ENCODE data around the gene MAGEF1.

MAGEF1 gene

GRCh38 chr3:184719709-184720108, 7.8 kb upstream of the MAGEF1 start:
- Histone ChIP-seq H3K27me3 (no peaks in the 10 kb centered on the region), H3K4me1 (peaks cover 26% of the 10 kb centered on the region), H3K36me3 (no peaks in the 10 kb centered on the region), H3K4me3 (ENCODE audit: low read depth, low read length) (no peak overlapping the region), H3K9me3 (no peaks in the 10 kb centered on the region)
- TF ChIP-seq, protein P1, sequence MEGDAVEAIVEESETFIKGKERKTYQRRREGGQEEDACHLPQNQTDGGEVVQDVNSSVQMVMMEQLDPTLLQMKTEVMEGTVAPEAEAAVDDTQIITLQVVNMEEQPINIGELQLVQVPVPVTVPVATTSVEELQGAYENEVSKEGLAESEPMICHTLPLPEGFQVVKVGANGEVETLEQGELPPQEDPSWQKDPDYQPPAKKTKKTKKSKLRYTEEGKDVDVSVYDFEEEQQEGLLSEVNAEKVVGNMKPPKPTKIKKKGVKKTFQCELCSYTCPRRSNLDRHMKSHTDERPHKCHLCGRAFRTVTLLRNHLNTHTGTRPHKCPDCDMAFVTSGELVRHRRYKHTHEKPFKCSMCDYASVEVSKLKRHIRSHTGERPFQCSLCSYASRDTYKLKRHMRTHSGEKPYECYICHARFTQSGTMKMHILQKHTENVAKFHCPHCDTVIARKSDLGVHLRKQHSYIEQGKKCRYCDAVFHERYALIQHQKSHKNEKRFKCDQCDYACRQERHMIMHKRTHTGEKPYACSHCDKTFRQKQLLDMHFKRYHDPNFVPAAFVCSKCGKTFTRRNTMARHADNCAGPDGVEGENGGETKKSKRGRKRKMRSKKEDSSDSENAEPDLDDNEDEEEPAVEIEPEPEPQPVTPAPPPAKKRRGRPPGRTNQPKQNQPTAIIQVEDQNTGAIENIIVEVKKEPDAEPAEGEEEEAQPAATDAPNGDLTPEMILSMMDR (IDR thresholded peaks at IDR 0.05; ENCODE audit: low read depth, low read length): no peak
- DNase-seq: no peak

- no peak overlapping the region for H3K4me3 ChIP-seq (ENCODE audit: low read depth, low read length)
- TF ChIP-seq, protein P1 (IDR thresholded peaks at IDR 0.05; ENCODE audit: low read depth, low read length): no peak
- H3K9me3 ChIP-seq: no peaks in the 10 kb centered on the region
- DNase-seq: no peak
- no peaks in the 10 kb centered on the region for H3K36me3 ChIP-seq
- H3K4me1 ChIP-seq: peaks cover 30% of the 10 kb centered on the region
- H3K27me3 ChIP-seq: no peaks in the 10 kb centered on the region
Observed at GRCh38 chr3:184718431-184718830, 6.6 kb upstream of the MAGEF1 start.

DNA sequence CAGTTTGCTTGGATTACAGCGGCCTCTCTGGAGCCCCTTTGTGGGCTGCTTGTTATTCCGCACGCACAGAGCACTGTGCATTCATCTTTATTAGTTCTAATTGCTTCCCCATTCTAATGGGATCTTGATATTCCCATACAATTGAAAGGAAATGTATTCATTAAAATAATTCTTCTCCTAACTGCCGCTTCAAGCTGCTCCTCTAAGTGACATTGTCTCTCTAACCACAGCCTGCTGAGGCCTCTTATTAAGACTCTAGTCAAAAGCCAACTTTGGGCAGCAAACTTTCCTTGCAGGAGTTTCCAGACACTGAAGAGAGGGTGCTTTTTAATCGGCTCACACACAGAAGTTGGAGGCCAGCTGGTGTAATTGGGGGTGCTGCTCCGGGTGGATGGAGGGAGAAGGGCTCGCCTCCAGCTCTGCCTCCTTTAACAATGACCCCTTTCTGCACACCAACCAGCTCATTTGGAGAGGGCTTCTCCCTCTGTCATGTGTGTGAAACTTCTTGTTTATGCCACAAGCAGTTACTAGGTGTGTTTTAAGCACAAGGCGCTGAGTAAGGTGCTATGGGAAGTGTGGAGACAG, 5.6 kb upstream of the MAGEF1 start:
- peaks cover 30% of the 10 kb centered on the region for H3K4me1 ChIP-seq
- H3K36me3 ChIP-seq: no peaks in the 10 kb centered on the region

GRCh38 chr3:184716622-184717398, 4.9 kb upstream of the MAGEF1 start:
- DNase-seq: peak; percentile 78

More for the DNA sequence above, 5.6 kb upstream of the MAGEF1 start:
- TF ChIP-seq, protein P1 (IDR thresholded peaks at IDR 0.05; ENCODE audit: low read depth, low read length): peak; percentile 40
- Histone ChIP-seq H3K27me3 (no peaks in the 10 kb centered on the region), H3K9me3 (no peaks in the 10 kb centered on the region), H3K4me3 (ENCODE audit: low read depth, low read length) (peak overlapping the region; percentile 26; the same call in 1 of the 2 replicates)
- DNase-seq: no peak

DNA sequence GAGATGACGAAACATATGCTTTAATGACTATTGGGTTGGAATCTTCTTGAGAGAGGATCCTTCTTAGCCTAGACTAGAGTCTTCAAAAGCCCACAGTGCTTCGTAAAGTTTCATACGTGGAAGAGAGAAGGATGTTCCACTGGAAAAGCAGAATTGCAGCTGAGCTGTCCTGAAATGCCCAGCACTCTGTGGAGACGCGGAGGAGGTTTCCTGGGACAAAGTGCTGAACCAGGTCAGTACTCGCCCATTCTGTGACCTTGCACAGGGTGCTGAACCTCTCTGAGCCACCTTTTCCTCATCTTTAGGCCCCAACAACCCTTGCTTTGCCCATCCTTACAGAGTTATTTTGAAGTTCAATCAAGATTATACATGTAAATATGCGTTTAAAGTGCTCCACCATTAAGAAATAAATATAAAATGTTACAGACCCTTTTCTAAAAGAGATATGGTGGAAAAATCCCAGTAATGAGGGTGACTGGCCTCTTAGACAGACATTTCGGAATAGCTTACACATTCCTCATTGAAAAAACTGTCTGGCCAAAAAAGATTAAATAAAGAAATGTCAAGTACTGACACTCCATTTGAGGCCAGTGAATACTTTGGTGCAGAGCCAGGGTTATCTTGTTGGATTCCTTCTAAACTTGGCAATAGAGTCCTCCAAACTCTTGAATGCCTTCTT, 4.2 kb upstream of the MAGEF1 start:
- TF ChIP-seq, protein P1 (IDR thresholded peaks at IDR 0.05; ENCODE audit: low read depth, low read length): no peak
- no peaks in the 10 kb centered on the region for H3K9me3 ChIP-seq
- H3K4me1 ChIP-seq: peaks cover 30% of the 10 kb centered on the region
- no peak for DNase-seq
- H3K27me3 ChIP-seq: no peaks in the 10 kb centered on the region
- H3K36me3 ChIP-seq: no peaks in the 10 kb centered on the region
- no peak overlapping the region for H3K4me3 ChIP-seq (ENCODE audit: low read depth, low read length)

More at GRCh38 chr3:184716622-184717398, 4.9 kb upstream of the MAGEF1 start:
- H3K27me3 ChIP-seq: no peaks in the 10 kb centered on the region
- H3K9me3 ChIP-seq: no peaks in the 10 kb centered on the region
- peak overlapping the region; percentile 26; the same call in 1 of the 2 replicates for H3K4me3 ChIP-seq (ENCODE audit: low read depth, low read length)
- TF ChIP-seq, protein P1 (IDR thresholded peaks at IDR 0.05; ENCODE audit: low read depth, low read length): no peak
- no peaks in the 10 kb centered on the region for H3K36me3 ChIP-seq
- H3K4me1 ChIP-seq: peaks cover 30% of the 10 kb centered on the region
